Smooth muscle cell (in vitro differentiated cells): ENCODE results near the gene SCGB3A2. TPM values are rescaled to one million over a fixed set of nuclear protein-coding genes. Genes with fewer than 3 reads are reported as not detected.

ENCODE experiments used
- DNase-seq: peaks from one replicate; lab custom pipeline; 2025; ENCODE audit not compliant: unreplicated experiment; lab: John Stamatoyannopoulos, UW
- H2AFZ ChIP-seq: fragments of 200-600 bp; sonication (generic); 2 replicates; pipeline ENCODE4 v1.6.0; 2016; ENCODE audit warnings: antibody characterized with exemption, low read depth, mild to moderate bottlenecking
- H3F3A ChIP-seq: fragments of 200-600 bp; sonication (generic); 2 replicates; pipeline ENCODE4 v1.6.0; 2017; ENCODE audit warnings: antibody characterized with exemption, low read depth
- H3K27ac ChIP-seq: fragments of 200-600 bp; sonication (generic); 2 replicates; pipeline ENCODE4 v1.5.1; 2016; ENCODE audit warnings: low read depth, mild to moderate bottlenecking
- H3K27me3 ChIP-seq: fragments of 200-600 bp; sonication (generic); 2 replicates; pipeline ENCODE4 v1.6.1; 2016; ENCODE audit warnings: low read depth, mild to moderate bottlenecking
- H3K36me3 ChIP-seq: fragments of 200-600 bp; sonication (generic); 2 replicates; pipeline ENCODE4 v1.5.1; 2016; ENCODE audit warnings: low read depth
- H3K4me1 ChIP-seq: fragments of 200-600 bp; sonication (generic); 2 replicates; pipeline ENCODE4 v1.5.1; 2016; ENCODE audit warnings: low read depth
- H3K4me2 ChIP-seq: fragments of 200-600 bp; sonication (generic); 2 replicates; pipeline ENCODE4 v1.6.0; 2016; ENCODE audit warnings: mild to moderate bottlenecking
- H3K4me3 ChIP-seq: fragments of 200-600 bp; sonication (generic); 2 replicates; pipeline ENCODE4 v1.5.1; 2016; ENCODE audit warnings: mild to moderate bottlenecking
- H3K79me2 ChIP-seq: fragments of 200-600 bp; sonication (generic); 2 replicates; pipeline ENCODE4 v1.6.0; 2016; ENCODE audit warnings: low read depth, mild to moderate bottlenecking
- H3K9ac ChIP-seq: fragments of 200-600 bp; sonication (generic); 2 replicates; pipeline ENCODE4 v1.6.0; 2016; ENCODE audit warnings: low read depth
- H3K9me3 ChIP-seq: fragments of 200-600 bp; sonication (generic); replicated peaks from 2 replicates; pipeline ENCODE4 v1.5.1; 2016; ENCODE audit warnings: low read depth
- H4K20me1 ChIP-seq: fragments of 200-600 bp; sonication (generic); 2 replicates; pipeline ENCODE4 v1.6.0; 2016; ENCODE audit warnings: low read depth
- WGBS: methylation state at CpG from one replicate; pipeline ENCODE4 v1.1.7; 2016; ENCODE audit warnings: low lambda C conversion rate; 5-methylcytosine and 5-hydroxymethylcytosine counted together
- polyA plus RNA-seq: library from polyadenylated mRNA; unstranded; fragments of >200 nt; fragmentation: Nextera tagmentation; extraction: Ambion mirVana; gene quantifications from 2 replicates; pipeline ENCODE4 v1.2.1, GENCODE V29; 2016
- total RNA-seq: library from RNA; depleted of rRNA; stranded (reverse); fragments of >200 nt; gene quantifications from 2 replicates; pipeline ENCODE4 v1.2.3, GENCODE V29; 2014
- TF ChIP-seq, protein P1 (sequence below): fragments of 200-600 bp; sonication (generic); IDR thresholded peaks from 2 replicates; pipeline ENCODE4 v1.5.1; 2017; ENCODE audit warnings: borderline replicate concordance, mild to moderate bottlenecking, antibody characterized with exemption; ENCODE audit not compliant: insufficient read depth, poor library complexity, severe bottlenecking

SCGB3A2 gene
- total and polyA plus RNA-seq, 2 experiments from 2014 or later: 2.3 to 3.9 TPM

DNA sequence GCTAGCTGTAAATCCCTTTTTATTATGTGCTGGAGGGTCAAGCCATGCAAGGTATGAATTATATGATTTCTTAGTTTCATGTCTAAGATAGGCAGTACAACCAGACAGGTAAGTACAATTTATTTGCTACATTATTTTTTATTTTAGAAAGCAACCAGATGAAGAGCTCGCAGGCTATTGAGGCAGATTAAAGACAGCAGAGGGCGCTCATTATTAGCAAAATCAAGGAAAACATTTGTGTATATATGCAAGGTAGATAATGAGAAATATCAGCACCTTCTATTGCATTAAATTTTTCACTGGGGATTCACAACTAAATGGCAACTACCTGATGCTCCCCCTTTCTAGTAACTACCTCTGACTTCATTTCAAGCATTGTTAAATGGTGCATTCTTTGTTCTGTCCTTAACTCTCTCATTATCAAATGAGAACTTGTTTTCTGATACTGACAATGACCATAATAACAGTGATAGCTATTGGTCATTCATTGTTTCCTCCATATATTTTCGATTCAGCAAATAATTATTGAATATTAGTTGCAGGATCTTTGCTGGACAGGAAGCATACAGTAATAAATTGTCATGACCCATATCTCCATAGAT lies 8.6 kb downstream of the SCGB3A2 start:
- Histone ChIP-seq H3K27me3 (peaks cover 73% of the 10 kb centered on the region), H3K79me2 (no peaks in the 10 kb centered on the region), H2AFZ (no peak overlapping the region), H3K4me1 (no peaks in the 10 kb centered on the region), H3K9ac (no peak overlapping the region), H3F3A (no peaks in the 10 kb centered on the region), H3K27ac (peak overlapping the region; percentile 53), H3K4me2 (no peak overlapping the region), H4K20me1 (no peaks in the 10 kb centered on the region), H3K4me3 (no peak overlapping the region), H3K9me3 (no peaks in the 10 kb centered on the region), H3K36me3 (no peaks in the 10 kb centered on the region)
- no peak for DNase-seq
- TF ChIP-seq, protein P1, sequence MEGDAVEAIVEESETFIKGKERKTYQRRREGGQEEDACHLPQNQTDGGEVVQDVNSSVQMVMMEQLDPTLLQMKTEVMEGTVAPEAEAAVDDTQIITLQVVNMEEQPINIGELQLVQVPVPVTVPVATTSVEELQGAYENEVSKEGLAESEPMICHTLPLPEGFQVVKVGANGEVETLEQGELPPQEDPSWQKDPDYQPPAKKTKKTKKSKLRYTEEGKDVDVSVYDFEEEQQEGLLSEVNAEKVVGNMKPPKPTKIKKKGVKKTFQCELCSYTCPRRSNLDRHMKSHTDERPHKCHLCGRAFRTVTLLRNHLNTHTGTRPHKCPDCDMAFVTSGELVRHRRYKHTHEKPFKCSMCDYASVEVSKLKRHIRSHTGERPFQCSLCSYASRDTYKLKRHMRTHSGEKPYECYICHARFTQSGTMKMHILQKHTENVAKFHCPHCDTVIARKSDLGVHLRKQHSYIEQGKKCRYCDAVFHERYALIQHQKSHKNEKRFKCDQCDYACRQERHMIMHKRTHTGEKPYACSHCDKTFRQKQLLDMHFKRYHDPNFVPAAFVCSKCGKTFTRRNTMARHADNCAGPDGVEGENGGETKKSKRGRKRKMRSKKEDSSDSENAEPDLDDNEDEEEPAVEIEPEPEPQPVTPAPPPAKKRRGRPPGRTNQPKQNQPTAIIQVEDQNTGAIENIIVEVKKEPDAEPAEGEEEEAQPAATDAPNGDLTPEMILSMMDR: peak; percentile 64
- 7% methylated on average over 3 of the region's 3 CpGs for WGBS

DNA sequence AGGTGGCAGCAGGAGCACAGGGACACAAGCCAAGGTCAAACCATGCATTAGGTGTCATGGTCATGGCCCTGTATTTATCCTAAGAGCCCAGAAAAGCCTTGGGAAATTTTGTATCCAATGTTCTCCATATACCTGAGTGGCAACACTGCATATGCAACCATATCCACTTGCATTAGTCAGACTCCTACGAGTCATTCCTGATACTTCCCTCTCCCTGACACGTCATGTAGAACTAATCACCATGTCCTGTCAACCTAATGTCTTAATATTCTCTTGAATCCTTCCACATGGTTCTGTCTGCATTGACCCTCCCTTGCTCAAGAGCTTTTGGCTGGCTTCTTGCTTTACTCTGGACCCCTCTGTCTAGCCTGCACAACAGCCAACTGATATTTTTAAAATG lies 9.4 kb downstream of the SCGB3A2 start:
- Histone ChIP-seq H3F3A (no peaks in the 10 kb centered on the region), H3K9ac (no peak overlapping the region), H3K4me2 (no peak overlapping the region), H3K9me3 (no peaks in the 10 kb centered on the region), H2AFZ (no peak overlapping the region), H3K4me1 (no peaks in the 10 kb centered on the region), H3K79me2 (no peaks in the 10 kb centered on the region), H4K20me1 (no peaks in the 10 kb centered on the region), H3K4me3 (no peak overlapping the region), H3K36me3 (no peaks in the 10 kb centered on the region), H3K27ac (peak overlapping the region; percentile 53), H3K27me3 (peaks cover 81% of the 10 kb centered on the region)
- DNase-seq: no peak
- 38% methylated on average over 2 of the region's 2 CpGs for WGBS
- TF ChIP-seq, protein P1: no peak

DNA sequence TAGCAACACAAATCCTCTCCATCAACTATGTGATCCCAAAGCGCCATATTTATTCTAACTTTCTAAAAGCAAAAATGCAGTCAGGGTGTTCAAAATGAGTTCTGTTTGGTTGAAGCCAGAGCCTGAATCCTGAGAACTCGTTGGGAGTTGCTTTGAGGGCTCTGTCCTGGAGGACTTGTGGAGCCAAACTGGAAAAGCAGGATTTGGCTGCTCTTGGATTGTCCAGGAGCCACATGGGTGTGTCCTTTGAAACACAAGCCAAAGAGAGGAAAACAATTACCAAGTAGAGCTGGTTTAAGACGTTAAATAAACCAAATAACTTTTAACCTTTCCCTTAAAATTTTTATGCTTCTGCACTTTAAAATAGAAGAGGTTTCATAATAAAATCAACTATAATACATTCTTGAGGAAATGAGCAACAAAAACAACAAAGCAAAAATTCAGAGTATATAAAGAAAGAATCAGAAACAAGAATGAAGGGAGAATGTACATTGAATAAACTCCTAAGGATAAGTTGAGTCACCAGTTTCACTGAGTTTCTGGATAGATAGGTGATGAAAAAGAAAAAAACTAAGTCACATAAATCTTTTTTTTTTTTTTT lies 14.3 kb downstream of the SCGB3A2 start:
- H3K9me3 ChIP-seq: no peaks in the 10 kb centered on the region
- peak overlapping the region; percentile 28 for H3K9ac ChIP-seq
- H3K4me3 ChIP-seq: no peak overlapping the region
- no peak overlapping the region for H2AFZ ChIP-seq
- 41% methylated on average over 3 of the region's 3 CpGs for WGBS
- no peaks in the 10 kb centered on the region for H3K36me3 ChIP-seq
- peak overlapping the region; percentile 74 for H3K27ac ChIP-seq
- no peaks in the 10 kb centered on the region for H3K4me1 ChIP-seq
- no peak overlapping the region for H3K4me2 ChIP-seq
- no peak for DNase-seq
- no peaks in the 10 kb centered on the region for H4K20me1 ChIP-seq
- H3F3A ChIP-seq: no peaks in the 10 kb centered on the region
- H3K27me3 ChIP-seq: peaks cover 57% of the 10 kb centered on the region
- H3K79me2 ChIP-seq: no peaks in the 10 kb centered on the region
- TF ChIP-seq, protein P1: no peak

DNA sequence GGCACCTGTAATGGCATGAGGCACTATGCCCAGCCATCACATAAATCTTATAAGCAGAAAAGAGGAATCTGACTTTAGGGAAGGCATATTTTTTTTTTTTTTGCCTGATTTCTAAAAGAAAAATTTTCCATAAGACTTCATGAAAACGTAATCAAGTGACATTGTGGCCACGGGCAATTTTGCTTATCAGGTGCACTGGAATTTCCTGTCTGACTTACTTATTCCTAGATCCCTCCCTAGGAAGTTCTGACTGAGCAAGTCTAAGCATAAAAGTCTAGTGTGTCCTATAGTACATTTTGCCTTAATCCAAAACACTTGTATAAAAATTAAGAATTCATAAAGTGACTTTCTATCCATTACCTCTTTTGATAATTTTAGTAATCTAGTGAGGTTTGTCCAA lies 15.3 kb downstream of the SCGB3A2 start:
- Histone ChIP-seq H3K79me2 (no peaks in the 10 kb centered on the region), H3K27ac (peak overlapping the region; percentile 74), H3K9ac (peak overlapping the region; percentile 28), H3F3A (no peaks in the 10 kb centered on the region), H3K27me3 (peaks cover 52% of the 10 kb centered on the region), H2AFZ (no peak overlapping the region), H3K4me3 (no peak overlapping the region), H3K36me3 (no peaks in the 10 kb centered on the region), H3K4me2 (peak overlapping the region; percentile 29), H3K4me1 (no peaks in the 10 kb centered on the region), H3K9me3 (no peaks in the 10 kb centered on the region), H4K20me1 (no peaks in the 10 kb centered on the region)
- WGBS: 38% methylated on average over 2 of the region's 2 CpGs
- TF ChIP-seq, protein P1: no peak
- DNase-seq: no peak
